Measurements from ENCODE around the gene LTN1. TPM values are rescaled to one million over a fixed set of nuclear protein-coding genes. Genes with fewer than 3 reads are reported as not detected.

Gene LTN1
- total RNA-seq, 1 donor from 2014 or later: 22.0 TPM

- TF ChIP-seq CTCF (IDR thresholded peaks at IDR 0.05): no peak
- Histone ChIP-seq H3K4me1 (no peaks in the 10 kb centered on the region), H3K9me3 (no peaks in the 10 kb centered on the region), H3K27me3 (ENCODE audit: low read depth) (no peaks in the 10 kb centered on the region), H3K36me3 (peaks cover 57% of the 10 kb centered on the region), H3K27ac (no peak overlapping the region), H3K4me3 (no peak overlapping the region)
- no peak for DNase-seq
- no peak for ATAC-seq
- intact Hi-C loops (cut with DNase I): no loop called here
These were observed 63.9 kb downstream of the LTN1 start for GRCh38 chr21:28928578-28929420.

GRCh38 chr21:28927130-28927529 lies 65.5 kb downstream of the LTN1 start:
- ATAC-seq: no peak
- Histone ChIP-seq H3K4me1 (no peaks in the 10 kb centered on the region), H3K27ac (no peak overlapping the region), H3K4me3 (no peak overlapping the region), H3K36me3 (peaks cover 50% of the 10 kb centered on the region), H3K27me3 (ENCODE audit: low read depth) (no peaks in the 10 kb centered on the region), H3K9me3 (no peaks in the 10 kb centered on the region)
- intact Hi-C loops (cut with DNase I): no loop called here
- TF ChIP-seq CTCF (IDR thresholded peaks at IDR 0.05): no peak
- no peak for DNase-seq

GRCh38 chr21:28923439-28923975 lies 69.2 kb downstream of the LTN1 start:
- ATAC-seq (no peak), DNase-seq (no peak)
- Histone ChIP-seq H3K9me3 (no peaks in the 10 kb centered on the region), H3K27me3 (ENCODE audit: low read depth) (no peaks in the 10 kb centered on the region), H3K27ac (no peak overlapping the region), H3K4me3 (no peak overlapping the region), H3K36me3 (peaks cover 17% of the 10 kb centered on the region), H3K4me1 (no peaks in the 10 kb centered on the region)
- intact Hi-C loops (cut with DNase I): no loop called here
- no peak for TF ChIP-seq CTCF (IDR thresholded peaks at IDR 0.05)

- H3K4me1 ChIP-seq: no peaks in the 10 kb centered on the region
- H3K27ac ChIP-seq: no peak overlapping the region
- TF ChIP-seq CTCF (IDR thresholded peaks at IDR 0.05): no peak
- H3K9me3 ChIP-seq: no peaks in the 10 kb centered on the region
- H3K36me3 ChIP-seq: peaks cover 14% of the 10 kb centered on the region
- ATAC-seq (no peak), DNase-seq (no peak)
- no peaks in the 10 kb centered on the region for H3K27me3 ChIP-seq (ENCODE audit: low read depth)
- intact Hi-C loops (cut with DNase I): no loop called here
- no peak overlapping the region for H3K4me3 ChIP-seq
These were observed 70.3 kb downstream of the LTN1 start for GRCh38 chr21:28922368-28922767.

- no peak for ATAC-seq
- Histone ChIP-seq H3K36me3 (no peaks in the 10 kb centered on the region), H3K9me3 (no peaks in the 10 kb centered on the region), H3K27me3 (ENCODE audit: low read depth) (no peaks in the 10 kb centered on the region), H3K4me1 (no peaks in the 10 kb centered on the region), H3K27ac (no peak overlapping the region), H3K4me3 (no peak overlapping the region)
- no peak for TF ChIP-seq CTCF (IDR thresholded peaks at IDR 0.05)
- no peak for DNase-seq
- intact Hi-C loops (cut with DNase I): no loop called here
These were observed 76.4 kb downstream of the LTN1 start for GRCh38 chr21:28916150-28916893.
